ENCODE measurements around the gene SREBF2. TPM values are rescaled to one million over a fixed set of nuclear protein-coding genes. Genes with fewer than 3 reads are reported as not detected.

SREBF2 gene
- total and polyA plus RNA-seq, 10 of the 15 experiments (the other 5 are each of a cell fraction or from before 2014, with no cell fraction given) = 2.4 to 177 (median 78.8) TPM

- ChIA-PET POLR2A (no interaction called here), CTCF (interaction anchor here (1.0 to 3.3 kb wide), 3 partner anchors 74 to 122 kb away, joined by 5 to 22 read pairs (median 11); partner anchors contain the start of gene MEI1), RAD21 (ENCODE audit: unreplicated experiment) (interaction anchor here (0.8 to 2.9 kb wide), 2 partner anchors 121 to 123 kb away, joined by 3 to 14 read pairs; no protein-coding TSS in a partner anchor), SMC1A (ENCODE audit: uncharacterized antibody, unreplicated experiment) (interaction anchor here (0.8 kb wide), 1 partner anchor 42 kb away, joined by 3 read pairs; no protein-coding TSS in a partner anchor)
- 92% methylated on average over 5 of the region's 5 CpGs for WGBS (ENCODE audit: insufficient coverage, insufficient replicate concordance, low lambda C conversion rate, missing lambda C conversion rate)
- Histone ChIP-seq H3K27ac (ENCODE audit: control insufficient read depth, insufficient read depth) (no peak overlapping the region), H2AFZ (ENCODE audit: control insufficient read depth, low read depth, low read length) (no peak overlapping the region), H3K36me3 (ENCODE audit: control insufficient read depth in 2 of 2, insufficient read depth in 2 of 2, low read length in 1 of 2) (peaks cover 7 to 21% of the 10 kb centered on the region in 2 experiments), H3K9ac (ENCODE audit: control insufficient read depth, insufficient read depth, low read length) (no peak overlapping the region), H4K20me1 (ENCODE audit: control insufficient read depth, insufficient read depth) (no peaks in the 10 kb centered on the region), H3K4me3 (no peak overlapping the region), H3K79me2 (ENCODE audit: control insufficient read depth, insufficient read depth, low read length) (no peaks in the 10 kb centered on the region), H3K9me3 (replicated peaks; ENCODE audit: control insufficient read depth, insufficient read depth, low read length) (no peaks in the 10 kb centered on the region), H3K4me1 (ENCODE audit: control insufficient read depth, insufficient read depth, low read length) (no peaks in the 10 kb centered on the region; the same call in 1 of the 2 replicates), H3K4me2 (ENCODE audit: control insufficient read depth, insufficient read depth) (no peak overlapping the region), H3K27me3 (replicated peaks in 1 of 2; ENCODE audit: control insufficient read depth in 2 of 2, insufficient read depth in 2 of 2, low read length in 1 of 2) (no peaks in the 10 kb centered on the region)
- DNase-seq (ENCODE audit: low read depth, low spot score) (no peak), FAIRE-seq (no peak), ATAC-seq (no peak)
- TF ChIP-seq ATF7 (IDR thresholded peaks at IDR 0.05; ENCODE audit: low read depth) = no peak
- no peak for TF ChIP-seq CREB1 (IDR thresholded peaks at IDR 0.05; ENCODE audit: low read depth)
- no peak for TF ChIP-seq ZNF622 (IDR thresholded peaks at IDR 0.05)
- BruUV-seq (replicated peaks) = no TSS peak
- in situ Hi-C loops (cut with MboI) = no loop called here
- intact Hi-C loops (cut with micrococcal nuclease; ENCODE audit: unreplicated experiment) = loop anchor here (5.0 kb wide), 1 partner anchor 37 kb away; no protein-coding TSS in a partner anchor
Observed at GRCh38 chr22:41820447-41820846, 12.5 kb upstream of the SREBF2 start.

DNA sequence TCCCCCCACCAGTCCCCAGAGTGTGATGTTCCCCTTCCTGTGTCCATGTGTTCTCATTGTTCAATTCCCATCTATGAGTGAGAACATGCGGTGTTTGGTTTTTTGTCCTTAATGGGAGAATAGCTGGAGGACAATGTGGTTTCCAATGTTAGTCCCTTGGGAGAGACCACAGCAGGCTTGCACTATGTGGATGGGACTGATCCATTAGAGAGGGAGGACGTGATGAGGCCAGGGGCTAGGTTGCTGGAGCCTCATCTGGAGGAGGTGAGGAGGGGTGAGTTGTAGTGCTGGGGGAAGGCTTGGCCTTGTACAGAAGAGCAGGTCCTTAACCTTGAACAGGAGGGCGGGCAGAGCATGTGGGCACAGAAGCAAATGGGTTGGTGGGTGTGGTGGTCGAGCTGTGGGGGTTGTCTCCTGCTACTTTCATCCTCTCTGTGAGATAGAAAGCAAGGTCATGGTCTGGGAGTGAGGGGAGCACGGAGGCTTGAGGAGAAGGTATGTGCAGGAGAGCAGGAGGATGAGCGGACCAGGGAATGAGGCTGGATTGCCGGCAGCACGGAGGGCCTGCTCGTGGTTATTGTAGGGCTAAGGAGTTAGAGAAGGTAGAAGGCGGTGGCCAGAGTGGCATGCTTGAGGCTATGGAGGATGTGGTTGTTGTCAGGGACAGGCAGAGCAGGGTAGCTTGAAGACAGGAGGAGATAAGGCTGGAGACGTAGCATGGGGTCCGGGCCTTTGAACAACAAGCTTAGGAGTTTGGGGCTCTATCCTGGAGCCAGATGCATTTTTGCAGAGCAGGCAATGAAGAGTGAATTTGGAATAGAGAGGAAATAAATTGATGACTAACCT lies 11.2 kb upstream of the SREBF2 start:
- H3K9ac ChIP-seq (ENCODE audit: control insufficient read depth, insufficient read depth, low read length) = no peak overlapping the region
- ATAC-seq = no peak
- H3K27ac ChIP-seq (ENCODE audit: control insufficient read depth, insufficient read depth) = no peak overlapping the region
- H3K36me3 ChIP-seq (ENCODE audit: control insufficient read depth in 2 of 2, insufficient read depth in 2 of 2, low read length in 1 of 2) = peaks cover 12 to 13% of the 10 kb centered on the region in 2 experiments
- ChIA-PET POLR2A (interaction anchor here (0.5 to 1.5 kb wide), 5 partner anchors 18 to 119 kb away, joined by 3 to 4 read pairs (median 3); no protein-coding TSS in a partner anchor), SMC1A (ENCODE audit: uncharacterized antibody, unreplicated experiment) (interaction anchor here (1.3 to 1.8 kb wide), 3 partner anchors 119 to 125 kb away, joined by 3 to 10 read pairs (median 10); no protein-coding TSS in a partner anchor), CTCF (interaction anchor here (0.5 to 3.3 kb wide), 16 partner anchors 11 to 143 kb away, joined by 3 to 22 read pairs (median 4); partner anchors contain the start of genes CCDC134, CENPM, MEI1 and SREBF2), RAD21 (ENCODE audit: unreplicated experiment) (interaction anchor here (1.1 to 2.9 kb wide), 6 partner anchors 37 to 124 kb away, joined by 3 to 14 read pairs (median 4); no protein-coding TSS in a partner anchor)
- WGBS (ENCODE audit: insufficient coverage, insufficient replicate concordance, low lambda C conversion rate, missing lambda C conversion rate) = 85% methylated on average over 11 of the region's 12 CpGs
- no peak overlapping the region for H3K4me2 ChIP-seq (ENCODE audit: control insufficient read depth, insufficient read depth)
- no peaks in the 10 kb centered on the region for H3K9me3 ChIP-seq (replicated peaks; ENCODE audit: control insufficient read depth, insufficient read depth, low read length)
- BruUV-seq (replicated peaks) = no TSS peak
- no peak overlapping the region for H2AFZ ChIP-seq (ENCODE audit: control insufficient read depth, low read depth, low read length)
- H3K4me1 ChIP-seq (ENCODE audit: control insufficient read depth, insufficient read depth, low read length) = no peaks in the 10 kb centered on the region; the same call in 1 of the 2 replicates
- intact Hi-C loops (cut with micrococcal nuclease; ENCODE audit: unreplicated experiment) = loop anchor here (1.0 to 5.0 kb wide), 2 partner anchors 36 to 120 kb away; no protein-coding TSS in a partner anchor
- H3K4me3 ChIP-seq = no peak overlapping the region
- no peaks in the 10 kb centered on the region for H4K20me1 ChIP-seq (ENCODE audit: control insufficient read depth, insufficient read depth)
- no peaks in the 10 kb centered on the region for H3K79me2 ChIP-seq (ENCODE audit: control insufficient read depth, insufficient read depth, low read length)
- in situ Hi-C loops (cut with MboI) = no loop called here
- no peaks in the 10 kb centered on the region for H3K27me3 ChIP-seq (replicated peaks in 1 of 2; ENCODE audit: control insufficient read depth in 2 of 2, insufficient read depth in 2 of 2, low read length in 1 of 2)
- no peak for DNase-seq (ENCODE audit: low read depth, low spot score)
- no peak for FAIRE-seq
- TF ChIP-seq IRF3 (IDR thresholded peaks at IDR 0.05) (no peak), PAX8 (IDR thresholded peaks at IDR 0.05) (no peak), NFIC (IDR thresholded peaks at IDR 0.05; ENCODE audit: low read depth, low read length) (no peak), YBX1 (IDR thresholded peaks at IDR 0.05) (no peak), TARDBP (IDR thresholded peaks at IDR 0.05; ENCODE audit: borderline replicate concordance) (no peak)
- TF ChIP-seq, protein P1, sequence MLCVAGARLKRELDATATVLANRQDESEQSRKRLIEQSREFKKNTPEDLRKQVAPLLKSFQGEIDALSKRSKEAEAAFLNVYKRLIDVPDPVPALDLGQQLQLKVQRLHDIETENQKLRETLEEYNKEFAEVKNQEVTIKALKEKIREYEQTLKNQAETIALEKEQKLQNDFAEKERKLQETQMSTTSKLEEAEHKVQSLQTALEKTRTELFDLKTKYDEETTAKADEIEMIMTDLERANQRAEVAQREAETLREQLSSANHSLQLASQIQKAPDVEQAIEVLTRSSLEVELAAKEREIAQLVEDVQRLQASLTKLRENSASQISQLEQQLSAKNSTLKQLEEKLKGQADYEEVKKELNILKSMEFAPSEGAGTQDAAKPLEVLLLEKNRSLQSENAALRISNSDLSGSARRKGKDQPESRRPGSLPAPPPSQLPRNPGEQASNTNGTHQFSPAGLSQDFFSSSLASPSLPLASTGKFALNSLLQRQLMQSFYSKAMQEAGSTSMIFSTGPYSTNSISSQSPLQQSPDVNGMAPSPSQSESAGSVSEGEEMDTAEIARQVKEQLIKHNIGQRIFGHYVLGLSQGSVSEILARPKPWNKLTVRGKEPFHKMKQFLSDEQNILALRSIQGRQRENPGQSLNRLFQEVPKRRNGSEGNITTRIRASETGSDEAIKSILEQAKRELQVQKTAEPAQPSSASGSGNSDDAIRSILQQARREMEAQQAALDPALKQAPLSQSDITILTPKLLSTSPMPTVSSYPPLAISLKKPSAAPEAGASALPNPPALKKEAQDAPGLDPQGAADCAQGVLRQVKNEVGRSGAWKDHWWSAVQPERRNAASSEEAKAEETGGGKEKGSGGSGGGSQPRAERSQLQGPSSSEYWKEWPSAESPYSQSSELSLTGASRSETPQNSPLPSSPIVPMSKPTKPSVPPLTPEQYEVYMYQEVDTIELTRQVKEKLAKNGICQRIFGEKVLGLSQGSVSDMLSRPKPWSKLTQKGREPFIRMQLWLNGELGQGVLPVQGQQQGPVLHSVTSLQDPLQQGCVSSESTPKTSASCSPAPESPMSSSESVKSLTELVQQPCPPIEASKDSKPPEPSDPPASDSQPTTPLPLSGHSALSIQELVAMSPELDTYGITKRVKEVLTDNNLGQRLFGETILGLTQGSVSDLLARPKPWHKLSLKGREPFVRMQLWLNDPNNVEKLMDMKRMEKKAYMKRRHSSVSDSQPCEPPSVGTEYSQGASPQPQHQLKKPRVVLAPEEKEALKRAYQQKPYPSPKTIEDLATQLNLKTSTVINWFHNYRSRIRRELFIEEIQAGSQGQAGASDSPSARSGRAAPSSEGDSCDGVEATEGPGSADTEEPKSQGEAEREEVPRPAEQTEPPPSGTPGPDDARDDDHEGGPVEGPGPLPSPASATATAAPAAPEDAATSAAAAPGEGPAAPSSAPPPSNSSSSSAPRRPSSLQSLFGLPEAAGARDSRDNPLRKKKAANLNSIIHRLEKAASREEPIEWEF (IDR thresholded peaks at IDR 0.05; ENCODE audit: insufficient replicate concordance, low read depth, low read length) = no peak
